ENCODE results near the gene CNGB1.

The CNGB1 gene

DNA sequence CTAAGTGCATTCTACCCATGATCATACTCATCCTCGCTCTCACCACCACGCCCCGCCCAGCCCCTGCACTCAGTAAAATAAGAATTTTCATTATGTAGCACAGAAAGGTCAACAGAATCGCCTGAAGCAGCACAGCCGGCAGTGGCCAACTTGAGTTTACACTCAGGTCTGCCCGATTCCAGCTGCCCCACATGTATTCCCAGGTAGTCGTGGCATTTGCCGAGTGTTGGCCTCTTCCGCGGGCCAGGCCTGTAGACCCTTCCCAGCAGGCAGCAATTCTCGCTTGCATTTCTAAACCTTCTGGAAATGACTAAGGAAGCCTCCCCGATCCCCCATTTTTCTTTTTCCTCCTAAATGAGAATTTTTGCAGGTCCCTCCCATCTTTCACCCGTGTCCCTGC lies 609 bp downstream of the CNGB1 start:
- no peak for DNase-seq

GRCh38 chr16:57969451-57970123 lies 1.3 kb downstream of the CNGB1 start:
- DNase-seq: no peak

- no peak for DNase-seq
Measured at GRCh38 chr16:57967916-57968315, 3.0 kb downstream of the CNGB1 start.

GRCh38 chr16:57966986-57967385 lies 3.9 kb downstream of the CNGB1 start:
- DNase-seq: no peak

GRCh38 chr16:57966204-57966771 lies 4.6 kb downstream of the CNGB1 start:
- DNase-seq: no peak

GRCh38 chr16:57964157-57964700 lies 6.7 kb downstream of the CNGB1 start:
- DNase-seq: no peak

DNA sequence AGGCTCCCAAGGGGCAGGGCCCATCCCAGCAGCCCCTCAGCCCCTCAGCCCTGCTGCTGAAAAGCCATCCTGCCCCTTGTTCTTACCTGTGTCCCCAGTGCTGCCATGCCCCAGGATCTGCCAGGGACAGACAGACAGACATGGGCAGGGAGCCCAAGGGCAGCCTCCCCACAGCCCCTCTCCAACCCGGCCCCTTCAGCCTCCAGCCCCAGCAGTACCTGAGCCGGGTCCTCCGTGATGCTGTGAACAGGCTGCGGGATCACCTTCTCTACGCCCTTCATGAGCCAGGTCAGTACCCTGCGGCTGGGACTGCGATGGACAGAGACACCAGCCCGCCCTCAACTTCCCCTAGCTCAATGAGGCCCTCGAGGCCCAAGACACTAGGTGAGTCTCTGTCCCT lies 8.2 kb downstream of the CNGB1 start:
- no peak for DNase-seq

DNA sequence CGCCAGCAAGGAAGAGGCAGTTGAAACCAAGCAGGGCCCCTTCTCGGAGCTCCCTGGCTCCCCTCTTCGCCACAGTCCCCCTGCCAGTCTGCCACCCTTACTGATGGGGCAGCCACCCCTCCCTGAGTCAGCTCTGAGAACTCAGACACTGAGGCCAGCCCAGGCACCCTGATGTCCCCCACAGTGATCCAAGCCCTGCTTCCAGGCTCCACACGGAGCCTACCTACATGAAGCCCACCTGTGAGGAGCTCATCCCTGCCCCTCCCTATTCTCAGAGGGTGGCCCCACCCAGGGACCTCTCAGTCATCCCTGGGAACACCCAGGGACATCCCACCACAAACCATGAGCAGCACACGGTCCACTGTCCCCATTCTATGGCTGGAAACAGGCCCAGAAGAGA lies 8.9 kb downstream of the CNGB1 start:
- no peak for DNase-seq

DNA sequence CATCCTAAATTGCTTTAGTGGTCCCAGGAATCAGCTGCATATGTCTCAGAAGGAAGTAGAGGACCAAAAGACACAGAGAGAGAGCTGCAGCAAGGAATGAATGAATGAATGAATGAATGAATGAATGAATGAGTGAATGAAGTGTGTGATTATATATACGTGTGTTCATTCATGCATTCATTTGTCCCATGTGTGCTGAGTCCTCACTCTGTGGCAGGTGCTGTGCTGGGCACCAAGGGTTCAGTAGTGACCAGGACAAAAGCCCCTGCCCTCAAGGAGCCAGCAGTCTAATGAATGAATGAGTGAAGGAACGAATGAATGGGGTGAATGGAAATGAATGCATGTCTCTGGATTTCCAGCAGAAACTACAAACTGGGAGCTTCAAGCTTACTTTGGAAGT lies 9.4 kb downstream of the CNGB1 start:
- DNase-seq: no peak

GRCh38 chr16:57960826-57961472 lies 10.0 kb downstream of the CNGB1 start:
- DNase-seq: no peak

DNA sequence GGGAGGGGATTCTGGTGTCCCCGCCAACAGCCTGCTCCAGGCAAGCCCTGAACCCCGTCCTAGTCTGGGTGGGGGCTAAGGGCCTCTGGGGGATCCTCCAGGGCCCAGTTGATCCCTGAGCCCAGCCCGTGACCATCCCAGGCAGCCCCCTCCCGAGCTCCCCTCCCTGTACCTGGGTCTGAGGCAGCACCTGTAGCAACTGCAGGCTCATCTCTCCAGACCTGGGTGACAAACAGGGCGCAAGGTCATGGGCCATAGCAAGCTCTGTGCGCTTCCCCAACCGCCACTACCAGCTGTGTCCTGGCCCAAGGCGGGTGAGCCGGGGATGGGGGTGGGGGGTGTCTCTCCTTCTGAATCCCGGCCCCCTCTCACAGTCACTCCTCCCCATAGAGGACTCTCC lies 10.6 kb downstream of the CNGB1 start:
- DNase-seq: no peak

- no peak for DNase-seq
Measured at GRCh38 chr16:57959804-57960203, 11.1 kb downstream of the CNGB1 start.

DNA sequence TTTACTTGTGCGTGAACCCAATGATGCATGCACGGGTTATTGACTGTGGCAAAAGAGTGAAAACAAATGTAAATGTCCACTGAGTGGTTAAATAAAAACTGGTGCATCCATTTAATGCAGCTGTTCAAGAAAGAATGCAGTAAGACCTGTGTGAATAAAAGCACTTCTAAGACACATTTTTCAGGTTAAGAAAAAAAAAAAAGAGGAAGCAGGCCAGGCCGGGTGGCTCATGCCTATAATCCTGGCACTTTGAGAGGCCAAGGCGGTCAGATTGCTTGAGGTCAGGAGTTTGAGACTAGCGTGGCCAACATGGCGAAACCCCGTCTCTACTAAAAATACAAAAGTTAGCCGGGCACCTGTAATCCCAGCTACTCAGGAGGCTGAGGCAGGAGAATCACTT lies 11.8 kb downstream of the CNGB1 start:
- no peak for DNase-seq

DNA sequence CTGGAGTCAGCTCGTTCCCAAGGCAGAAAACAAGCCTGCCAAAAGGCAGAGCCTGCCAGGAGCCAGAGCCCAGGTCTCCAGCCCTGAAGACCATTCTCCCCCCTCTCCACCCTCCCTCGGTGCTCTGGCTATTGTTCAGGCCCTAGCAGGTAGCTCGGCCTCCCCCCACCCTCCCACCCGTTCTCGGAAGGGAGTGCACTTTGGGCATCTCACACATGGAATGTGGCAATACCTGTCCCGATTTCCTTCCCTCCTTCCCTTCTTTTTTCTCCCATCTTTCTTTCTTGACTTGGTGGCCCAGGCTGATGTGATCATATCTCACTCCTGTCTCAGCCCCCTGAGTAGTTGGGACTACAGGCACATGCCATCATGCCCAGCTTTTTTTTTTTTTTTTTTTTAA lies 12.4 kb downstream of the CNGB1 start:
- no peak for DNase-seq

DNA sequence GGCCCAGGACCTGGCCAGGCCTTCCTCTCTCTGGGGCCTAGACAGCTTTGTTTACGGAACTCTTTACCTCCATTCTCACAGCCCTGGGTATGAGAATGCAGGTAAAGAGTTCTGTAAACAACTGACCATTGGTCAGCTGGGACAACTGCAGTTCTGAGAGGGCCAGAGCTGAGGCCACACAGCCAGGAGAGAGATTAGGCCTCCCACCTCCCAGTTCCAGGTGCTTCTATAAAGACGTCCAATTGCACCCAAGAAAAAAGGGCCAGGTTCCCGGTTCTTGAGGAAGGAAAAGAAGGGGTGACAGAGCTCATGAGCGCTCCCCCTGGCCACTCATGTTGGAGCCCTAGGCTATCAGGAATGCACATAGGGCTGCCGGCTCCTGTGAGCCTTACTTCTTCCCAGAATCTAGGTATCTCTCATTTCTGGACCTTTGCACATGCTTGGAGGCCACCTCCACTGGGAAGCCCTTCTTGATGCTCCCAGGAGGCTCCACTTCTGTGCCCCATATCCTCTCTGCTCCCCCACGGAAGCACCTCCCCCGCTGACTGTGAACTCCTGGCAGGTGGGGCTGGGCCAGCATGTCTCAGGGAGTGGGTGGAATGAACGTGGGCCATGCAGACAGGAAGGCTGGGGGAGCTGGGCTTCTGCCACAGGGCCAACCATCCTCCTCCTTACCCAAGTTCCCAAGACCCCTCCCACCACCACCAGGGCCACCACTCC lies 13.1 kb downstream of the CNGB1 start:
- no peak for DNase-seq

DNA sequence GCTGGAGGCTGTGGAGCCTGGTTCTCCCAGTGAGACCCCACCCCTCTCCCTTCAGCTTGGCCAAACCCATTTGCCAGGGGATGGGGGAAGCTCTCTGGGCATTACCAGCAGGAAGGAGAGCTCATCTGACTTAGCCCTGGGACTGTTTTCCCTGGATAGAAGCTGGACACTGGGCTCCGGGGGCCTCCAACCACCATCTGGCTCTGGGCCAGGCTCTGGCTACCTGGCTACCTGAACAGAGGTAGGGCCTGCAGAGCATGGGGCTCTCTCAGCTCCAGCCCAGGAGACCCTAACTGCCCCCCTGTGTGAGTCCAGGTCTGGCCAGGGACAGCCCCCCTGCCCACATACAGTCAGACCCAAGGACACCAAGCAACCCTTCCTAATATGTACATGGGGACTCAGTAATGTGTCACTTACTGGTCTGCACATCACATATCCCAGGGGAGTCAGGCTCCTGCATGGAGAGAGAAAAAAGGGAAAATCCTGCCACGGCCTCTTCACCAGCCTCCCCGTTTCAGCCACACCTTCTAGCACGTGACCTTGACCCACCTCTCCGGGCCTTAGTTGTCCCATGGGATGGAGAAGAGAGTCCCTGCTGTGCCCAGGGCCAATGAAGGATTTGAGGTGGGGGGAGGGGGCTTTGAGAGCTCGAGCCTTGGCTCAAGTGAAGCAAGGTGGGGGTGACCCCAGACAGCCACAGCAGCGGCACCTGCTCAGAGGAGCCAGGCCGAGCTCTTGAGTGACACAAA lies 13.8 kb downstream of the CNGB1 start:
- DNase-seq: no peak

DNA sequence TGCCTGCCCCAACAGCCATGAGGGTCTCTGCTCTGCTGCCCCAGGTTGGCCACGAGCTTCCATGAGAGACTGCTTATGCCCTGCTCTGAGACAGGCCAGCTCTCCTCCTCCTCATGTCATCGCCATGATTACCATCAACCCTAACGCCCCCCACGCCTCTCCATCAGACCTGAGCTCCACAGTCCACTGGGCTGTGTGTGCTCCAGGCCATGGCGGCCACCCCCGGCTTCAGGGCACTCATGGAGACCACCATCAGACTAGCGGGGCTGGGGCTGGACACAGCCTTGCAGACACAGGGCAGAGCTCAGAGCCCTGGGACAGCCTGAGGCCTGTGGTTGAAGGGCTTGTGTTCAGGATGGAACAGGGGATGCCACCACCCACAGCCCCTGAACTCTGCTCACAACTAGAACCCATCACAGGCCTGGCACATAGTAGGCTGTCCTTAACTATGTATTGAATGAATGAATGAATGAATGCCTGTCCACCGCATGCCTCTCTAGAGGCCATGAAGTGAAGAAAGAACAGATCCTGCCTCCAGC lies 14.6 kb downstream of the CNGB1 start:
- DNase-seq: no peak

DNA sequence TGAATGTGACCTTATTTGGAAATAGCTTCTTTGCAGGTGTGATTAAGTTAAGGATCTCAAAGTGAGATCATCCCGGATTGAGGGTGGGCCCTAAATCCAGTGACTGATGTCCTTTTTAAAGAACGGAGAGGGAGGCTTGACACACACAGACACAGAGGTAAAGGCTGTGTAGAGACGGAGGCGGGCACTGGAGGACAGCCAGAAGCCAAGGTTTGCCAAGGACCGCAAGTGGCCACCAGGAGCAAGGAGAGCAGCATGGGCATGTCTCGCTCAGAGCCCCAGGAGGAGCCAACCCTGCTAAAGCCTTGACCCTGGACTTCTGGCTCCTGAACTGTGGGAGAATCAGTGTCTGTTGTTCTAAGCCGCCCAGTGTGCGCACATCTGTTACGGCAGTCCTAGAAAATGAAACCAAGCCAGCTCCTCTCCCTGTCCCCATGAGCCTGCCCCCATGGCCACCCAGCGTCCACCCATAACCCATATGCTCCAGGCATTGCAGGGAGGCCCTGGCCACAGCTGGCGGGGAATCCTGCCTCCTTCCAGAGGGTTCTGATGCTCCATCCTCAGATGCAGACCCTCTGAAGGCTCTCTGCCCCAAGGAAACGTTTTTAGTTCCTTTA lies 15.2 kb downstream of the CNGB1 start:
- no peak for DNase-seq

DNA sequence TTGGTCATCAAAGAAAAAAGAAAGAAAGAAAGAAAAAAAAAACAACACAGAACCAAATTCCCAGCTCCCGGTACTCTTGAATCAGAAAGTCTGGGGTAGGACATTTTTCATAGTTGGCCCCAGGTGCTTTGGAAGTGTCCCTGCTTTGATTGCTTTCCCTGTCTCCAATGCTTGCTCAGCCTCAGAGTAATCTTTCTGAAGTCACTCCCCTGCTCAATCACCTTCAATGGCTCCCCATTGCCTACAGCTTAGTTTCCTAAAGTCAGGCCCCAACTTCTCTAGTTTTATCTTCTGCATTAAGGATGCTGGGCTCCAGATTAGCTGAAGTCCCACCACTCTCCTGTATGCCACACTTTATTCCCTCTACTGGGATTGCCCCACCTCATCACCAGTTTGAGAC lies 17.1 kb downstream of the CNGB1 start:
- no peak for DNase-seq

- no peak for DNase-seq
Measured at GRCh38 chr16:57952909-57953308, 18.0 kb downstream of the CNGB1 start.

GRCh38 chr16:57951204-57951960 lies 19.5 kb downstream of the CNGB1 start:
- DNase-seq: no peak

All from activated CD4-positive, alpha-beta T cell treated with anti-CD3 and anti-CD28 coated beads, Interleukin-2, amount 50 U/mL, for 1 hour (primary cell).